Lung (tissue), 12 donors: Measurements from ENCODE around the gene GRHL1. TPM values are rescaled to one million over a fixed set of nuclear protein-coding genes. Genes with fewer than 3 reads are reported as not detected.

ENCODE experiments used
- ATAC-seq: fragments of 200-7000 bp; cut with Tn5 transposase; one replicate; pipeline ENCODE4 v1.9.1; 2020; ENCODE audit warnings: moderate number of reproducible peaks; ENCODE audit not compliant: insufficient read depth, low FRiP score
- DNase-seq, 3 donors: peaks; one replicate each; pipeline ENCODE4 v3.0.0-alpha.2; 2013 to 2017
- H3K27ac ChIP-seq, 2 donors: one replicate each; pipeline ENCODE4 v1.5.1; 2013; ENCODE audit warnings: mild to moderate bottlenecking in 2 of 2, moderate library complexity in 2 of 2, control low read depth in 1 of 2, inconsistent platforms in 1 of 2, low read depth in 1 of 2, low read length in 1 of 2
- H3K27me3 ChIP-seq, 3 donors: one replicate each; pipeline ENCODE4 v1.5.1; 2013; ENCODE audit warnings: low read length in 2 of 3; ENCODE audit not compliant: control insufficient read depth in 3 of 3, insufficient read depth in 3 of 3
- H3K36me3 ChIP-seq, 4 donors: one replicate each; pipeline ENCODE4 v1.5.1; 2013; ENCODE audit warnings: low read length in 4 of 4, mild to moderate bottlenecking in 1 of 4, moderate library complexity in 1 of 4; ENCODE audit not compliant: control insufficient read depth in 4 of 4, insufficient read depth in 4 of 4
- H3K4me1 ChIP-seq, 5 donors: one replicate each; pipeline ENCODE4 v1.5.1; 2013; ENCODE audit warnings: low read length in 5 of 5, mild to moderate bottlenecking in 2 of 5, moderate library complexity in 1 of 5; ENCODE audit not compliant: control insufficient read depth in 5 of 5, insufficient read depth in 5 of 5
- H3K4me3 ChIP-seq: one replicate; pipeline ENCODE4 v1.5.1; 2013; ENCODE audit warnings: mild to moderate bottlenecking, control low read depth, moderate library complexity
- H3K9ac ChIP-seq, 2 donors: one replicate each; pipeline ENCODE4 v1.5.1; 2013; ENCODE audit warnings: low read length in 2 of 2, control low read depth in 1 of 2; ENCODE audit not compliant: insufficient read depth in 1 of 2
- H3K9me3 ChIP-seq, 4 donors: one replicate each; pipeline ENCODE4 v1.5.1; 2013; ENCODE audit warnings: low read length in 3 of 4, mild to moderate bottlenecking in 1 of 4, moderate library complexity in 1 of 4; ENCODE audit not compliant: control insufficient read depth in 4 of 4, insufficient read depth in 3 of 4
- CTCF ChIP-seq: IDR thresholded peaks from 2 replicates; pipeline ENCODE4 v1.5.1; 2012; ENCODE audit warnings: mild to moderate bottlenecking; ENCODE audit errors: control extremely low read depth, extremely low read depth
- WGBS, 2 donors: extraction: QIAGEN DNeasy Blood & Tissue Kit; methylation state at CpG; one replicate each; pipeline ENCODE4 v1.1.7; 2013; 5-methylcytosine and 5-hydroxymethylcytosine counted together
- polyA plus RNA-seq, 2 donors: library from polyadenylated mRNA; stranded (reverse); fragments of 200-250 nt; gene quantifications; one replicate each; pipeline ENCODE4 v1.2.1, GENCODE V29; 2013
- total RNA-seq, 2 donors: library from RNA; depleted of rRNA in 1 of 2; stranded (reverse); fragments of >200 nt in 1 of 2; gene quantifications; one replicate each; pipeline ENCODE4 v1.2.1, GENCODE V29; 2014 to 2021
- donor health status: control.
- donor health status: control.
- donor health status: Bipolar disorder and iron deficiency.
- donor health status: healthy.
- donor health status: DM: yes; HTN: yes; CAD: no.

The GRHL1 gene
- total and polyA plus RNA-seq, 4 donors = 1.8 to 13.6 (median 5.6) TPM

DNA sequence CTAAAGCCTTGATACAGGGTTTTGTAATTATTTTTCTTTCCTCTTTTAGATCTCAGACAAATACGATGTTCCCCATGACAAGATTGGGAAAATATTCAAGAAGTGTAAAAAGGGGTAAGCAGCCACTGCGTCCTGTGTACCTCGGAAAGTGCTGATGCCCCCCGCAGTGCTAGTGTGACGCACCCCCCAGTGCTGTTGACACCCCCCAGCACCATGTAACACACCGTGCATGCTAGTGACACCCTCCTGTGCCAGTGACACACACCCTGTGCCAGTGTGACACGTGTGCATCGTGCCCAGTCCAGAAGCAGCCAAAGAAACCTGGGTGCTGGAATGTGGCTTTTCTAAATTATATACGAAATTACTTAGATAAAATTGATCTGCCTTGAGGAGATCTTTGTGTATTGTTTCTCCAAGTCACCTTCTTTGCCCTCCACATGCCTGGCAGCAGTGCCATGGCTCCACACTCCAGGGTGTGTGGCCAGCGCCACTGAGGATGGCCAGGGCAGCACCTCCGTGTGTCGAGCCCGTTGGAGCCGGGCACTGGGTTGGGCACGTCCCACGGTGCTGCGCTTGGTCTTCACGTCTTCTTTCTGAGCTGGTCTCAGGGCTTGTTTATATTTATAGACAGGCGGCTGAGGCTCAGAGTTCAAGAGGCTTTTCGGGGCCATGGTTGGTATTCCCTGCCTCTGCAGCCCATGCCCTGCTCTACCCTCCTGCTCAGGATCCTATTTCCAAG is 47.6 kb downstream of the GRHL1 start:
- Histone ChIP-seq H3K4me1 (peaks cover 0 to 2% (median 0%) of the 10 kb centered on the region in 5 donors), H3K27me3 (no peaks in the 10 kb centered on the region), H3K4me3 (no peak overlapping the region), H3K9ac (no peak overlapping the region), H3K27ac (no peak overlapping the region), H3K36me3 (peaks cover 0 to 7% (median 0%) of the 10 kb centered on the region in 4 donors), H3K9me3 (peaks cover 0 to 1% (median 0%) of the 10 kb centered on the region in 4 donors)
- ATAC-seq (no peak), DNase-seq (no peak)
- no peak for TF ChIP-seq CTCF
- 85 to 92% methylated on average over 20 of the region's 20 CpGs for WGBS, 2 donors

GRCh38 chr2:9999693-10000092 is 48.2 kb downstream of the GRHL1 start:
- ATAC-seq = no peak
- 93 to 95% methylated on average over 1 of the region's 1 CpG for WGBS, 2 donors
- H3K27me3 ChIP-seq = no peaks in the 10 kb centered on the region
- H3K27ac ChIP-seq = no peak overlapping the region
- peaks cover 0 to 1% (median 0%) of the 10 kb centered on the region in 4 donors for H3K9me3 ChIP-seq
- peaks cover 0 to 2% (median 0%) of the 10 kb centered on the region in 5 donors for H3K4me1 ChIP-seq
- no peak for TF ChIP-seq CTCF
- DNase-seq = no peak
- H3K9ac ChIP-seq = no peak overlapping the region
- H3K36me3 ChIP-seq = peaks cover 0 to 7% (median 0%) of the 10 kb centered on the region in 4 donors
- H3K4me3 ChIP-seq = no peak overlapping the region

DNA sequence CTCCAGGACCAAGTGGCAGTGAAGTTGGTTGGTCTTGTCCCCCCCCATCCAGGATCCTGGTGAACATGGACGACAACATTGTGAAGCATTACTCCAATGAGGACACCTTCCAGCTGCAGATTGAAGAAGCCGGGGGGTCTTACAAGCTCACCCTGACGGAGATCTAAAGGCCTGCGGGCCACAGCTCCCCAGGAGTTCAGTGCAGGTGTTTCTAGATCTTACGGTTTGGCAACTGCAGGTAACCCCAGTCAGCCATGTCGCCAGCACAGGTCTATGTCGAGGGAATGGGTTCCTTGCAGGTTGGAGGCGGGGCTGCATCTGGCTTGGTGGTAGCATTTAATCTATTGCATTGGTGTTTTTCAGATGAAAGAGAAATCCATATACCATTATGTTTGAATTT is 49.0 kb downstream of the GRHL1 start:
- no peak overlapping the region for H3K27ac ChIP-seq
- no peak for TF ChIP-seq CTCF
- peaks cover 0 to 2% (median 0%) of the 10 kb centered on the region in 5 donors for H3K4me1 ChIP-seq
- WGBS, 2 donors = 94 to 96% methylated on average over 8 of the region's 8 CpGs
- peaks cover 0 to 1% (median 0%) of the 10 kb centered on the region in 4 donors for H3K9me3 ChIP-seq
- H3K36me3 ChIP-seq = peaks cover 0 to 7% (median 0%) of the 10 kb centered on the region in 4 donors
- no peak for ATAC-seq
- peaks cover 0 to 4% (median 0%) of the 10 kb centered on the region in 3 donors for H3K27me3 ChIP-seq
- no peak overlapping the region for H3K9ac ChIP-seq
- no peak overlapping the region for H3K4me3 ChIP-seq
- no peak for DNase-seq
